NCI-H2107 treated with DMSO at 0.1 percent for 48 hours (cell line): ENCODE measurements around the gene CFAP99.
"Not testable (repeated sequence)": the region's sequence is repeated elsewhere in the genome, so short reads cannot be mapped to it uniquely, and the experiment has no call there.

ENCODE experiments used
- DNase-seq: peaks from one replicate; lab custom pipeline; 2025; ENCODE audit not compliant: unreplicated experiment; lab: John Stamatoyannopoulos, UW

The CFAP99 gene

DNA sequence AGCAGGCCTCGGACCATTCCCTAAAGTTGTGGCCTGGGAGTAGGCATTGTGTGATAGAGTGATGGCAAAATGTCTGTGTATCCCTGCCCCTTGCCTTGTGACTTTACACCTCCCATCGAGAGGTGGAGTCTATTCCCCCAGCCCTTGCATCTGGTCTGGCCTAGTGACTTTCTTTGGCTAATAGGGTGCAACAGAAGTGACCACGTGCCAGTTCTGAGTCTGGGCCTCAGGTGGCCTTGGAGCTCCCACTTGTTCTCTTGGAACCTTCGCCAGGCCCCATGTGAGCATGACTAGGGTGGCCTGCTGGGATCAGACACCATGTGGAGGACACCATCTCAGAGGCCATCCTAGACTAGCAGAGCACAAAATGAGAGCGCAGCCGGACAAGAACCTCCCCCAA lies 46.3 kb downstream of the CFAP99 start:
- no peak for DNase-seq

DNA sequence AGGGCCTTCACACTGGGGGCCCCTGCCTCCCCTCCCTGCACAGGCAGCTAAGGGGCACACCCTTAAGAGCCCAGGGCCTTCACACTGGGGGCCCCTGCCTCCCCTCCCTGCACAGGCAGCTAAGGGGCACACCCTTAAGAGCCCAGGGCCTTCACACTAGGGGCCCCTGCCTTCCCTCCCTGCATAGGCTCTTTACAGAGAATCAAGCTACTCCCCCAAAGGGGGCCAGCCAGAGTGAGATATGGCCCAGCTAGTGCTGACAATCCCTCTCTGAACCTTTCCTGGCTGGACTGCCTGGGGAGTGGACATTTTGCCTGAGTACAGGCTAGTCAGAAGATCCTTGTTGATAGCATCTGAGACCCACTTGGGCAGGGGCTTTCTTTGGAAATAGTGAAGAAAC lies 46.8 kb downstream of the CFAP99 start:
- not testable (repeated sequence) for DNase-seq

GRCh38 chr4:2468456-2469191 lies 49.9 kb downstream of the CFAP99 start, which contains the start of gene RNF4:
Gene RNF4, plus strand, starts transcription at chr4:2469106. Its CDS starts 21,388 bp downstream, at chr4:2490494.
- DNase-seq, result peak; percentile 89

- DNase-seq, result no peak
Measured at GRCh38 chr4:2469192-2469984, 50.6 kb downstream of the CFAP99 start.

- no peak for DNase-seq
Measured at GRCh38 chr4:2470791-2471190, 52.0 kb downstream of the CFAP99 start.

- DNase-seq, result no peak
Measured at GRCh38 chr4:2472187-2472586, 53.4 kb downstream of the CFAP99 start.

DNA sequence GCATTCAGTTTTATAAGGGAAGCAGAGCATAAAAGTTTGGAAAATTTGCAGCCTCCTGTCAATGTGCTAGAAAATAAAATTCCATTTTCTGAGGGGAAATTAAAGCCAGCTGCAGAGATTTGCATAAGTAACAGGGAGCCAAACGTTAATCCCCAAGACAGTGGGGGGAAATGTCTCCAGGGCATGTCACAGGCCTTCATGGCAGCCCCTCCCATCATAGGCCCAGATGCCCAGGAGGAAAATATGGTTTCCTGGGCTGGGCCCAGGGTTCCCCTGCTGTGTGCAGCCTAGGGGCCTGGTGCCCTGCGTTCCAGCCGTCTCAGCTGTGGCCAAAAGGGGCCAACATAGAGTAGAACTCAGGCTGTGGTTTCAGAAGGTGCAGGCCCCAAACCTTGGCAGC lies 59.5 kb downstream of the CFAP99 start:
- no peak for DNase-seq

- DNase-seq, result no peak
Measured at GRCh38 chr4:2480649-2481048, 61.9 kb downstream of the CFAP99 start.

DNA sequence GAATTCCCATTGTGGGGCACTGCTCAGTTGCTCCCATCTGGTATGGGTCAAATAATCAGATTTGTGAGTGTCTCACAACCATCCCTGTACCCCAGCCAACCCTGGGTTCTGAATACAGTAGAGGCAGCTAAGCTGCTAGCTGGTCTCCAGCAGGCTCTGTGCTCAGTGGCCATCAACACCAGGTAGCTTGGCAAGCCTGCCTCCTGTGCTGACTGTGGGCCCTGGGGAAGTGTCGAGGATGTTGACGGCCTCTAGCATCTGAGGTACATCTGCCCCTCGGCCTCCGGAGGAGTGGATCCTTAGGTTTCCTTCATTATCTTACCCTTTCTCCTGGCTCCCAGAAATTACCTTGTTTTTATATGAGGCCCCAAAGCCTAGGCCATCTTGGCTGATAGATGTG lies 63.4 kb downstream of the CFAP99 start:
- DNase-seq, result no peak

- no peak for DNase-seq
Measured at GRCh38 chr4:2482693-2483092, 63.9 kb downstream of the CFAP99 start.

- DNase-seq, result no peak
Measured at GRCh38 chr4:2483237-2483636, 64.5 kb downstream of the CFAP99 start.

DNA sequence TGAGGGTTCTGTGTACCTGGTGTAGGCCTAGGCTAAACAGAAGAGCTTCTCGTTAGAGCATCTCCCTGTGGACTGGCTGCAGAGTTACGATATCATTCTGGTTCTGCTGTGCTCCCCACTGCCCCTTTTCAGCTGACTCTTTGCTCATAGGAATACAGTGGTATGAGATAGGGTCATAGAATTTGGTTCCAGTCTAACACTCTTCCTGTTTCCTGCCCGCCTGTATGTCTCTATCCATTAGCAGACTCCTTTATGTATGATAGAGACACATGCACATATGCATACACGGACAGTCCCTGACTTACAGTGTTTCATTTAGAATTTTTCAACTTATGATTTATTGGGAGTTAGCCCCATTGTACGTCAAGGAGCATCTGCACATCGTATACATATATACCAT lies 65.4 kb downstream of the CFAP99 start:
- no peak for DNase-seq

- DNase-seq, result no peak
Measured at GRCh38 chr4:2484993-2485392, 66.2 kb downstream of the CFAP99 start.

GRCh38 chr4:2485956-2486355 lies 67.2 kb downstream of the CFAP99 start:
- no peak for DNase-seq

DNA sequence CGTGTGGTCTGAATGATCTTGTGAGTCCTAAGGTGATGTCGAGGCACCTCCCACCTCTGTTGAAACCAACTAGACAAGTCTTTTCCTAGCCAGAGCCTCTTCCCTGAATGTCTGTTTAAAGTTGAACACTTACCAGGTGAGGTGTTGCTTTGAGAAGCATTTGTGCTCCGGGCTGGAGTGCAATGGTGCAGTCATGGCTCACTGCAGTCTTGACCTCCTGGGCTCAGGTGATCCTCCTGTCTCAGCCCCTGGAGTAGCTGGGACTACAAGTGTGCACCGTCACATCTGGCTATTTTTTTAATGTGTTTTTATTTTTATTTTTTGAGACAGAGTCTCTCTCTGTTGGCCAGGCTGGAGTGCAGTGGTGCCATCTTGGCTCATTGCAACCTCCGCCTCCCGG lies 68.2 kb downstream of the CFAP99 start:
- no peak for DNase-seq

GRCh38 chr4:2487632-2488031 lies 68.9 kb downstream of the CFAP99 start:
- no peak for DNase-seq

- no peak for DNase-seq
Measured at GRCh38 chr4:2489081-2489805, 70.5 kb downstream of the CFAP99 start.

GRCh38 chr4:2489841-2490552 lies 71.2 kb downstream of the CFAP99 start:
- no peak for DNase-seq

DNA sequence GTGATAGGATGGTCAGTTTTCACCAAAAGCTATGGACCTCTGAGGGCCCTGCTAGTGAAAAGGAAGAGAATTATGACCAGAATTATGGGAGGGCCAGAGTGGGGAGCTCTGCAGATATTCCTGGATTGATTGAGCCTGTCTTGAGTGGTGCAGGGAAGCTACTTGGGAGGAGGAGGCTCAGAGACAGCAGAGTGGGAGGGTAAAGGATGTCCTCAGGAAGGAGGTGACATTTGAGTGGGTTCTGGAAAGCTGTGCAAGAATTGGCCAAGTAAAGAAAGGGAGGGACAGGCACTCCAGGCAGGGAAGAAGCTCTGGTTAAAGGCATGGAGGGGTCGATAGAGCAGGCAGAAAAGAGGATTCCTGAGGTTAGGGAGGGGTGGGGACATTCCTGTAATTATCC lies 74.2 kb downstream of the CFAP99 start:
- no peak for DNase-seq

- DNase-seq, result no peak
Measured at GRCh38 chr4:2494992-2495391, 76.2 kb downstream of the CFAP99 start.

DNA sequence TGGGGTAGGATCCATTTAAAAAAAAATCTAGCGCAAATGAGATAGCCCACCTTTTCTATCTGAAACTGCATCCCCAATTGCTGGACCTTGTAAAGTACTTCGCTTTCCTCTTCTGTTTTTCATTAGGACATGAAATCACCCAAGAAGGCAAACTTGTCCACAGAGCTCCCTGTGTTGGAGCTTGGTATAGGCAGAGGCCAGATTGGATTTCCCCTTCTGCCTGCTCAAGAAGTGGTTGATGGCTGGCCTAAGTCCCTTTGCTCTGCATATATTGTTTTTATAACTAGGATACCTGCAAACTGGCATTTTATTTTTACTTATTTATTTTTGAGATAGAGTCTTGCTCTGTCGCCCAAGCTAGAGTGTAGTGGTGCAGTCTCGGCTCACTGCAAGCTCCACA lies 78.6 kb downstream of the CFAP99 start:
- no peak for DNase-seq
